Stimulated activated CD8-positive, alpha-beta memory T cell treated with anti-CD3 and anti-CD28 coated beads, Interleukin-7, amount 100 ng/mL, for 48 hours (primary cell): Measurements from ENCODE around the gene AKT2.

ENCODE experiments used
- DNase-seq, 2 donors: peaks; one replicate each; pipeline ENCODE4 v3.0.0-alpha.2; 2020; ENCODE audit warnings: low read depth in 1 of 2; ENCODE audit errors: extremely low read depth in 1 of 2

AKT2 gene

DNA sequence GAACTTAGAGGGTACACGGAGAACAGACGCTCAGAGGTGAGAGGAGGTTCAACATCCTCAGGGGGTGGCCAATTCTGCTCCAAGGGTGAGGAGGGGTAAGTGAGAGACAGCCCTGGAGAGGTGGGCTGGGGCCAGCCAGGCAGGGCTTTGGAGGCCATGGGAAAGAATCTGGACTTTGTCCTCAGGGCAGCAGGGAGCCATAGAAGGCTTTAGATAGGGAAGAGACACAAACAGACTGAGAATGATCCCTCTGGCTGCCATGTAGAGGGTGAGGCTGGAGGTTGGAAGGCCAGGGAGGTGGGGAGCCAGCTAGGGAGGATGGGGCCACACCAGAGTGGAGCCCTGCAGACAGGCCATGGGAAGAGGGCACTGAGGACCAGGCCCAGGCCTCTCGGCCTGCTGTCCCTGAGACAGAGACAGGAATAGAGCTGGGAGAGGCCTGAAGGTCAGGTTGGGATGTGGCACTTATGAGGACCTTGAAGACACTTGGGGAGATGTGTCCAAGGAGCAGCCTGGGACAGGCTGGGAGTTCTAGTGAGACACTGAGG is 29.5 kb downstream of the AKT2 start:
- no peak for DNase-seq

DNA sequence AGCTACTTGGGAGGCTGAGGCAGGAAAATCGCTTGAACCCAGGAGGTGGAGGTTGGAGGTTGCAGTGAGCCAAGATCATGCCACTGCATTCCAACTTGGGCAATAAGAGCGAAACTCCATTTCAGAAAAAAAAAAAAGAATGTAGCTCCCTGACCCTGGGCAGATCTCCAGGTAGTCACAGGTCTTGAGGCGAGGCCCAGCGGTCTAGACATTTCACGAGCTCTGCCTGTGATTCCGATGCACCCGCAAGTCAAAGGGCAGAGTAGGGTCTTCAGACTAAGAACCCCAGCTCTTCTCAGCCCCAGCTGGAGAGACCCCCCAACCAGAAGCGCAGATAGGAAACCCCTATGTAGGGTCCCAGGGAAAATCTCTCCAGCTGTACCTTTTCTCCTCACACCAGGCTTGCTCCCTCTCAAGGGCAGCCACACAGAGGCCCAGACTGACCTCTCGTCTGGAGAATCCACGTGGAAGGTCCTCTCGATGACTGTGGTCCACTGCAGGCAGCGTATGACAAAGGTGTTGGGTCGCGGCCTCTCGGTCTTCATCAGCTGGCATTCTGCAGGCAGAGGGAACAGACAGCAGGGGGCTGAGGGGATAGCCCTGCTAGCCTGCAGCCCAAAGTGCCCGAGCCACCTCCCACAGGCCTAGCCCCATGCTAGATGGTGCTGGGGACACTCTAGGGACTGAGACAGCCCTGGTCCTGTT is 30.3 kb downstream of the AKT2 start:
- DNase-seq, result no peak

DNA sequence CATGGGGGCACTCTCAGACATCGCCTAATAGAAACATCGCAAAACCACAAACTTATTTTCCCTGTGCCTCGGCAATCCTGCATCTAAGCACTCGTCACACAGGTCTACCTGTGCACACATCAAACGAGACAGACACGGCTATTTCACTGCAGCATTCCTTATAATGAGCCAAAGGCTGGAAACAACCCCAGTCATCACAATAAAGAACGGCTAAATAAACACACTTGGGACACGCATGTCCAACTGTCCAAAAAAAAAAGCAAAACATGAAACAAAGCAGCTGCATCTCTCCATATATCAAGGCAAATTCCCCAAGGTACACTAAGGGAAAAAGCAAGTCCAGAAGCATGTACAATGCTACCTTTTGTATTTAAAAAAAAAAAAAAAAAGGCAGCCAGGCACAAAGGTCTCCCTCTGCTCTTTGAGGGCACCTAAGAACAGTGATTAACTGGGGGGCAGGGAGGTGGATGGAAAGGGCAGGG is 31.5 kb downstream of the AKT2 start:
- no peak for DNase-seq

DNA sequence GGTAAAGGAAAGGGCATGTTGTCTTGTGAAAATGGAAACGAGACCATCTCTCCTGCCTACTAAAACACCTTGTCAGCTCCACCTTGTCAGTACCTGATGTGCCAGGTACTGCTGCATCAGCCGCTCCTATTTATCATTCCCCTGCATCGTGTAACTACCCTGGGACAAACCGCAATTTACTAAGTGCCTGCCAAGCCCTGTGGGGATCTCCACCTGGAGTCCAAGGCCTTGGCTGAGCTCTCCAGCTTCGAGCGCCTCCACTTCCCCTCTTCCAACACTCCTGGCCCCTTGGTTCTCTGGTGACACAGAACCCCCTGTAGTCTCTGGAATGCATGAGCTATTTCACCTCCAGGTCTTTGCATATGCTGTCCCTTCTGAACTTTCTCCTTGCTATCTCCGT is 32.8 kb downstream of the AKT2 start:
- no peak for DNase-seq

DNA sequence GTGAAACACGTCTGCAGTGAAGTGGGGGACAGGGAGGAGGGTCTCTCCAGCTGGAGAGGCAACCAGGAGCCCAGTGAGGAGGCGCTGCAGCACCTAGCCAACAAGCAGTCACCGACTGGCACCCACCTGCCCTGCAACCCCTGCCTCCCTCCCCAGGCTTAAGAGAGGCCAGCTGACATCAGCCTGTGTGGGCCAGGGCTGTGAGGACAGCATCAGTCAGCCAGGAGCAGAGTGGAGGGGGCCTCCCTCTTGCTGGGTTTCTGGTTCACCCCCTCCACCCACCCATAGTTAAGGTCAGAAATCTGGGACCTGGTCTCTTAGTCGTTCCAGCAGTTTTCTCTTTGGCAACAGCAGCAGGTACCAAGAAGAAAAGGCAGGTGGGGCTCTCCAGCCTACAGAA is 33.2 kb downstream of the AKT2 start:
- no peak for DNase-seq

DNA sequence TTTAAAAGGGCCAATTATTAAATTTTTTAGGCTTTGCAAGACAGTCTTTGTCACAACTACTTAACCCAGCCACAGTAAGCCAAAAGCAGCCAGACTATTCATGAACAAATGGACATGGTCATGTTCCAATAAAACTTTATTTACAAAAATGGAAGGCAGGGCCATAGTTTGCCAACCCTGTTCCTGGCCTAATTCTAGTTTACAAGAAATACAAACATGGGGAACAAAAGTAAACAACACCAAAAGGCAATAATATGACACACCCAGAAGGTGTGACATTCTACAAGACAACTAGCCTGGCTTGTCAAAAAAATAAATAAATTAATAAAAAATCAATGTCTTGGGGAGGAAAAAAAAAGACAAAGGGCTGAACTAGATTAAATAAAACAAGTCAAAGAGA is 33.9 kb downstream of the AKT2 start:
- no peak for DNase-seq

DNA sequence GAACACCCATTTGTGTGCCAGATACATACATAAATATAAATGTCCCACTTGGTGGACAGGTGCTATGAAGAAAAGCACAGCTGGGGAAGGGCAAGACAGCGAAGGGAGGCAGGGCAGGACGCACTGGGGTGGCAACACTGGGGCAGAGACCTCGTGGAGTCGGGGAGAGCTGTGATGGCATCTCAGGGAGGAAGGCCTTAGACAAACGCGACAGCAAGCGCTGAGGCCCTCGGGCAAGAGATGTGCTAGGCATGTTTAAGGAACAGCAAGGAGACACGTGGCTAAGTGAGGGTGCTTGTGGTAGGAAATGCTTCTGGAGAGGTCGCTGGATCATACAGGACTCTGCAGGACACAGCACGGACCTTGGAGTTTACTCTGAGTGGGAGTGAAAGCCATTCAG is 35.4 kb downstream of the AKT2 start:
- DNase-seq, result no peak

DNA sequence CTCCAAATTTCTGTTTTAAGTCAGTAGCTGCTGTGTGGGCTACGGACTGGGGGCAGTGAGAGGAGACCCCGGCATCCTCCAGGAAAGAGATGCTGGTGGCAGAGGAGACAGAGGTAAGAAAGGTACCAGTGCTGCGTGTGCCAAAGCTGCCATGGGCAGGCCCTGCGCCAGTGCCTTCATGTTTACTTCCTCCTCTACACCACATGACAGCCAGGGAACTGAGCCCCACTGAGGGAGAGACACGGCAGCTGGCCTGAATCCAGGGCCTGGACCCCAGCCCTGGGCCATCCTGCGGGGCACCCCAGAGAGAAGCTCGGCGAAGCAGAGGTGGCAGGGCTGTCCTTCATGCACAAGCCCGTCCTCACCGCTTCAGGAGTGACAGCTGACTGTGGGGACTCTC is 35.9 kb downstream of the AKT2 start:
- no peak for DNase-seq

DNA sequence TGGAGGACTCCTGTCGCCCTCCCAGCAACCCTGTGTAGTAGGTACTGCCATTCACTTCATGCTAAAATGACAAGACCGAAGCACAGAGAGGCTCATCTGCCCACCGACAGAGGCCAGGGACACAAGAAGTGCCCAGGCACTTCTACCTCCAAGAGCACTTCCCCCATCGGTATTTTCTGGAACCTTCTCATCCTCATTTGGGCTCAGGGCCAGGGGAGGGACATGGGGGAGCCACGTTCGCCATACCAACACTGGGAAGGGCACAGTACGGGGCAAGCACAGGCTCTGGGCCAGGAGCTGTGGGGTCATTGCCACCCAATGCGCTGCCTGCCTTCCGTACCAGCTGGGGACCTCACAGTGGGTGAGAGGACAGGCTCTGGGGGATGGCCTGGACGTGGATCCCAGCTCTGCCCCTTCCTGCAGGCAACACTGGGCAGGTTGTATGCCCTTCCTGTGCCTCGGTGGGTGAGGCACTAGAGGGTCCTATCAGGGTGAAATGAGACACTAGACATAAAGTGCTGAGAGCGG is 37.3 kb downstream of the AKT2 start:
- DNase-seq, result no peak

DNA sequence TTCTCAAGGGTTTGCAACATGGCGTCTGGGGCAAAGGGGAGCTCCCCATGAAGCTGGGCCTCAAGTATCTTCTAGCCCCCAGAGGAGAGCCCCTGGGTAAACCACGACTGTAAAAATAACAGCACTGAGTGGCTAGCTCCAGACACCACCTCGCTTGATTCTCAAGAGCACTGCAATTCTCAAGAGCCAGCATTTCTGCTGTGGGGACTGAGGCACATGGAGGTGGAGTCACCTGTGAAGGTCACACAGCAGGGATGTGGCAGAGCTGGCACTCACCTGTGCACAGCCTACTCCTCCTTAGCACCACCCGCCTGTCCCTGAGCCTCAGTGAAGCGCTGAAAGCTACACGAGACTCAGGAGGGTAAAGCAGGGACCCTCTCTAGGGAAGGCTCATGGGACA is 38.0 kb downstream of the AKT2 start:
- no peak for DNase-seq

DNA sequence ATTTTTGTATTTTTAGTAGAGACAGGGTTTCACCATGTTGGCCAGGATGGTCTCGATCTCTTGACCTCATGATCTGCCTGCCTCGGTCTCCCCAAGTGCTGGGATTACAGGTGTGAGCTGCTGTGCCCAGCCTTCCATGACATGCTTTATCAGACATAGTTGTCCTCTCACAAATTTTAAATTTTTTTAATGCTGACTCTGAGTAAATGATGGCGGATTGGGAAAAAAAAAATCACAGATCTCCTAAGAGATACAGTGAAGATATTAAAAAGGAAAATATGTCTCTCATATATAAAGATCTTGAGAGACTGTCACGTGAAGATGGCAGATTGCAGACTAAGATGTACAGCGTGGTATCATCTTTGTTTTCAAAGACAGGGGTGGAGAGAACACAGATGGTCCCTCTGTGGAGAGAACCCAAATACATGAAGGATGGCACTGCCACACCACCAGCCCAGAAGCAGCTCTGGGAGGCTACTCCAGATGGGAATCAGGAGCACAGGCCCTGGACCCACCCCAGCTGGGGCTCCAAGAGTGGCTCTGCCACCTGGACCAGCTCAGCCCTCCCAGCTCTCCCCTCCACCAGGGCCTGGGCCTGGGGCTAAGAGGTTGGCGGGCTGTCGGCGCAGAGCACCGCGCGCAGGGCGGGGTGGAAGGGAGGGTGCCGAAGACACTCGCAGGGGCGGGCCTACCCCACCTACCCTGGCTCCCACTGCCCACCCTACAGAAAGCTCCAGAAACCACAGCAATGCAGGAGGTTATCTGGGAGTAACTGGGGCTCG is 38.7 kb downstream of the AKT2 start:
- no peak for DNase-seq

DNA sequence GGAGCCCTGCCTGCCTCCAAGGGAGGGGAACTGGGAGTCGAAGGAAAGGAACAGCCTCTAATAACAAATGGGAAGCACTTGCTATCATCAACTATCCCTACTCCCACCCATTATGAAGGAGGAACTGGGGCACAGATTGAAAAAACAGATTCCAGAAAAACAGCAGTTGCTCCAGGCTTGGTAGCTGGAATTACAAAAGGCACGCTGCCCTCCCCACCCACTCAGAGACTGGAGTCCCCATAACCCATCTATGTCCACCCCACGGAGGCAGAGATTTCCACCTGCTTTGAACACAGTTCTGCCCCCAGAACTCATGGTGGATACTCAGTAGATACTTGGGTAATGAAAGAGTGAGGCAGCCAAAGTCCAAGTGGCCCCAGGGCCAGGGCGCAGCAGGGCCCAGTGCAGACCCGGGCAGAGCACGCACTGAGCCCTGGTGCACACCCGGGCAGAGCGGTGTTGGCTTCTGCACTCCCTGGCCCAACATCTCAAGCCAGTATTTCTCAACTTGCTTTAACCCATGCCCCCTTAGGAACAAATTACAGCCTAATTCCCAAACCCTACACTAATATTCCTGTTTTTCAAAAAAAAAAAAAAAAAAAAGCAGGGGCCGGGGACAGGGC is 39.5 kb downstream of the AKT2 start:
- no peak for DNase-seq

DNA sequence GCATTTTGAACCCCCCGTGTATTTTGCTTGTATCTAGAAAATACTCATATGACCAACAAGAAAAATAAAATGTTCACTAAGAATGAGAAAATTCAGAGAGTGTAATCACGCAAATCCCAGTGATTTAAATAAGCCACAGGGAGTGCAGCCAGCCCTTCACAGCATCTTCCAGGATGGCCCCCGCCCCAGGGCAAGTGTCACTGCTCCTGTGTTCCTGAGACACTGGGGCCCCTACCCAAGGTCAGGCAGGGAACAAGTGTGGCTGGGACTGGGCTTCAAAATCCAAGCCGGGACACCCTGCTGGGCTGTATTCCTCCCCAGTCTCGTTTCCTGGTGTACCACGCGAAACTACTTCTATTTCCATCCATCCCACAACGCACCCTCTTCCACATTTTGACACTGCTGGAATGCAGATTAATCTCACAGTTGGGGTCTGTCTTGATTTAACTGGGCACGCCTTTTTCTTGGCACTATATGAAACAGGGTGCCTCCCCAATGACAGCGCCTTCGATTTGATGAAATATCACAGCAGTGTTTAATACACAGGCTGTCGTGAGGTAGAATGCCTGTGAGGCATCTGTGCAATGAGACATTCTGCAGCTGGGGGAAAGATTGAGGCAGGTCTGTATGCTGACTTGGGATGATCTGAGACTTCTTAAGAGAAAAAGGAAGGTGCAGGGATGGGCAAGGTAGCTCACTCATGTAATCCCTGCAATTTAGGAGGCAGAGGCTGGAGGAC is 40.4 kb downstream of the AKT2 start:
- no peak for DNase-seq

DNA sequence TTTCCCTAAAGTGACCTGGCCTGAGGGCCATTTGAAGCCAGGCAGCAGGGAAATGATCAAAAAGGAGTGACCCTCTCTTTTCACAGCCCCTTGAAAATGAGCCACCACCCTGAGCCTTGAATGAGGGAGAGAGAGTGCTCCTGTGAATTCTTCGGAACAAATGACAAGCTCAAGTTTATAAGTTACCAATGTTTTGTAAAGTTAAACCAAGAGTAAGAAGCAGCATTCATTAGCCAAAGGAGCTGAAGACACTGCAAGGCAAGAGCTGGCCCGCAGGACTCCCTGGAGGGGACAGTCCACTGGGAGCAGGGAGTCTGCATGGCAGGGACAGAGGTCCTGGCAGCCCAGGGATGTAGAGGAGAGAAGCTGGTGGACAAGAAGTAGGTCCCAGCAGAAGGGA is 42.0 kb downstream of the AKT2 start:
- DNase-seq, result no peak

DNA sequence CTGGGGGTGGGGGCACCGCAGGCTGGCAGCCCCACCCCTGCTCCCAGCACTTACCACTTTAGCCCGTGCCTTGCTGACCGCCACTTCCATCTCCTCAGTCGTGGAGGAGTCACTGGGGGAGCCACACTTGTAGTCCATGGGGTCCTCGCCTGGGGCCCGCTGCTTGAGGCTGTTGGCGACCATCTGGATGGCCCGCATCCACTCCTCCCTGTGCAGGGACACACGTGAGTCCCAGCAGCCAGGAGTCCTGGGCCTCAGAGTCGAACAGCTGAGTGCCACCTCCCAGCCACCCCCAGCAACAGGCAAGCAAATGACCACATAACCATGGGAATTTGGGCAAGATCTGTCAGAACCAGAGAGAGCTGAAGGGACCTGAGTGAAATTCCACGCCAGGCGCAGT is 42.7 kb downstream of the AKT2 start:
- no peak for DNase-seq

DNA sequence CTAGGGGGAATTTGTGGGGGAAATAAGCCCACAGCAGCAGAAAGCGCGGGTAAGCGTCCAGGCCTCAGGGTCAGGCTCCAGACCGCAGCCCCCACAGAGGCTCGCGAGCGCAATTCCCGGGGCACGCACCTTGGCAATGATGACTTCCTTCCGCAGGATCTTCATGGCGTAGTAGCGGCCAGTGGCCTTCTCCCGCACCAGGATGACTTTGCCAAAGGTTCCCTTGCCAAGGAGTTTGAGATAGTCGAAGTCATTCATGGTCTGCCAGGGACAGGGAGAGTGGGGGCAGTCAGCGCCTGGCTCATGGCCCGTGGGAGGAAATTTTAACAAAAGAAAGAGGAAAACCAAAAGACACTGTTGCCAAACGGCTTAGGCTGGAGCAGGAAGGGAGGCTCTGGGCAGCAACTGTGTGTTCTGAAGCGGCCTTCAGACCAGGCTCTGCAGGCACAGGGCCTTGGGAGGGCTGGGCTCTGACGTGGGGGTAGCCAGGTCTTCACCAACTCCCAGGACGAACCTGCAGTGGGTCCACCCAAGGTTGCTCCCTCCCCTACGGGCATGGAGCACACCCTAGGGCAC is 43.2 kb downstream of the AKT2 start:
- no peak for DNase-seq

DNA sequence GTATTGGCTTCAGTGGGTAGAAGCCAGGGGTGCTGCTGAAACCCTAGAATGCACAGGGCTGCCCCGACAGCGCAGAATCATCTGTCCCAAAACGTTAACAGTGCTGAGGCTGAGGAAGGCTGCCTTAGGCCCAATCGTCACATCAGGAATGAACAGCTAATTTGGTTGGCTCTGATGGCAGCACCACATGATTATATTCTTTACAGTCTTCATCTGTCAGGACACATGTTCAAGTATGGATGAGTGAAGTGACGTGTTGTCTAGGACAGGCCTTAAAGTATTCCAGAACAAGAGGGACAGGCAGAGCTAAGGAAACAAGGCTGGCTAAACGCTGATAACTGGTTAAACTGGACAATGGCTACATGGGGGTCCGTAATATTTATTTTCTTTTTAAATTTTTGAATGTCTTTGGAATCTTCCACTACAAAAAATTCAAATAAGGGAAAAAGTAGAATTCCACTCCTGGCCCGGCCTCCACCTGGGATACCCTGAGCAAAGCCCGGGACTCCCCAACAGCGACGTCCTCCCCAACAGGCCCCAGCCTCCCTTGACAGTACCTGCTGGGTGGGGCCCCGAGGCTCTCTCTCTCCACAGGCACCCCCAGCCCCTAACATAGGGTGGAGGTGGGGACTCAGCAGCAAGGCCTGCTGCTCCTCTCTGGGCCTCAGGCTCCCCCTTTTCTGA is 43.9 kb downstream of the AKT2 start:
- no peak for DNase-seq

DNA sequence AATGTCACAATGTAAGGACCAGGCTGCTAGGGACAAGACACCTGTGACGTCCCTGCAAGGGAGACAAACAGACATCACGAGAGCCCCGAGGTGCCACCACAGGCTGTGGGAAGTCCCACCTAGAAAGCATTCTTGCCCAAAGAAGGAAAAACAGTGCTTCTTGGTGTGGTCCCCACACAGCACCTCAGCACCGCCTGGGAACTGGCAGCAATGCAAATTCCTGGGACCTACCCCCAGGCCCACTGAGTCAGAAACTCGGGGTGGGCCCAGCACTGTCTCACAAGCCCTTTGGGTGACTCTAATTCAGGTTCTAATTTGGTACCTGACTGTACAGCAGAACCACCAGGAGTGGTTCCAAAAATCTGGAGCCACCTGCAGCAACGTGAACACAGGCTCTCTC is 44.8 kb downstream of the AKT2 start:
- DNase-seq, result no peak

DNA sequence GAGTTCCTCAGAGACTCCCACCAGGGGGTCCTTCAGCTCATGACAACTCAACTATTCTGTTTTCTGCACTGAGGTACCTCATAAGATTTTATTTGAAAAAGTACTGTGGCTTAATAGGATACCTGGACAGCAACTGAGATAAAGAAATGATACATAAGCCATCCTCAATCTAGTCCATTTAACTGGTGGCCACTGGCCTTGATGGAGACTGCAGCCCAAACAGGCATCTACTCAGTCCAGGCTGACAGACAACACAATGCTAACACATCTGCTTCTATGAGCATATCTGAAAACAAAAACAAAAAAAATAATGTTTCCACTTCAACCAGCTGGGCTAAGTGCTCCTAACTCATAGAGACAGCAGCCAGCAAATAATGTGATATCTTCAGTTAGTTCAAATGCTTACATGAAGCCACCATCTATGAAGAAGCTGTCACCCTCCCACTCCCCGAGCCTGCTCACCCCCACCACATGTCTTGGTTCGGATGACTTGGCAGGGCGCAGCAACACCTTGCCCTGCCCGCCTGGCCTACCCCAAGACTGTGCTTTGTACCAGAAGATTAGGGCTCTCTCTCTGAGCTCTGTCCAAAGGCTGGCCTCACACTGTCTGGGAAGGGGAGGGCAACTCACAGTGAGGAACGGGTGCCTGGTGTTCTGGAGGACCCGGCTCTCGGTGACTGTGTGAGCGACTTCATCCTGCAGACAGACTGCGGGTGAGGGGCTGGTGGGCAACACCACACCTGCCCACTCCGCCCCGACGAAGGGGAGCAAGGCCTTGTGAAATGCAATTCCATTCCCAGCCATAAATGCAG is 45.5 kb downstream of the AKT2 start:
- DNase-seq, result no peak
